ENCODE results near the gene RPS4Y1.
"Not testable (repeated sequence)": the region's sequence is repeated elsewhere in the genome, so short reads cannot be mapped to it uniquely, and the experiment has no call there.

RPS4Y1 gene

DNA sequence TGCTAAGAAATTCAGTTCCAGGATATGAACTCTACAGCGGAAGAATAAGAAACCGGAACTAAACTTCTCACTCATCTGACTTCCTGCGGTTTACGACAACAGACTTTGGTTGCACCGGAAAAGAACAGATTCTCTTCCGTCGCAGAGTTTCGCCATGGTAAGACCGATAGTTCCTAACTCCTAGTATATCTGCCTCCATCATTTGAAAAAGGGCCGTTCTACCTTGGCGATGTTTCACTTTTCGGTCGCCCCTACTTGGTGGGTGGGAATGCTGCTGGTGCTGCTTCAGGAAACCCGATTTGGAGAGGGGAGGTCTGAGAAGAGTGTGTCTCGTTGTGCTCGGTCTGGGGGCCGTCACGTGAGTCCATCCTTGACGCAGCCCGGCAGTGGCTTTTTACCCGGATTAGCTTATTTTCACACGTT lies at the start of gene RPS4Y1:
Gene RPS4Y1, plus strand, starts transcription at position 132 of the 423 bp plus-strand sequence. Its CDS starts 23 bp downstream, at position 155.
- TF ChIP-seq, protein P1, sequence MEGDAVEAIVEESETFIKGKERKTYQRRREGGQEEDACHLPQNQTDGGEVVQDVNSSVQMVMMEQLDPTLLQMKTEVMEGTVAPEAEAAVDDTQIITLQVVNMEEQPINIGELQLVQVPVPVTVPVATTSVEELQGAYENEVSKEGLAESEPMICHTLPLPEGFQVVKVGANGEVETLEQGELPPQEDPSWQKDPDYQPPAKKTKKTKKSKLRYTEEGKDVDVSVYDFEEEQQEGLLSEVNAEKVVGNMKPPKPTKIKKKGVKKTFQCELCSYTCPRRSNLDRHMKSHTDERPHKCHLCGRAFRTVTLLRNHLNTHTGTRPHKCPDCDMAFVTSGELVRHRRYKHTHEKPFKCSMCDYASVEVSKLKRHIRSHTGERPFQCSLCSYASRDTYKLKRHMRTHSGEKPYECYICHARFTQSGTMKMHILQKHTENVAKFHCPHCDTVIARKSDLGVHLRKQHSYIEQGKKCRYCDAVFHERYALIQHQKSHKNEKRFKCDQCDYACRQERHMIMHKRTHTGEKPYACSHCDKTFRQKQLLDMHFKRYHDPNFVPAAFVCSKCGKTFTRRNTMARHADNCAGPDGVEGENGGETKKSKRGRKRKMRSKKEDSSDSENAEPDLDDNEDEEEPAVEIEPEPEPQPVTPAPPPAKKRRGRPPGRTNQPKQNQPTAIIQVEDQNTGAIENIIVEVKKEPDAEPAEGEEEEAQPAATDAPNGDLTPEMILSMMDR (IDR thresholded peaks at IDR 0.05; ENCODE audit: low read depth, low read length) = no peak
- no peak for DNase-seq (ENCODE audit: extremely low read depth, low read depth)

DNA sequence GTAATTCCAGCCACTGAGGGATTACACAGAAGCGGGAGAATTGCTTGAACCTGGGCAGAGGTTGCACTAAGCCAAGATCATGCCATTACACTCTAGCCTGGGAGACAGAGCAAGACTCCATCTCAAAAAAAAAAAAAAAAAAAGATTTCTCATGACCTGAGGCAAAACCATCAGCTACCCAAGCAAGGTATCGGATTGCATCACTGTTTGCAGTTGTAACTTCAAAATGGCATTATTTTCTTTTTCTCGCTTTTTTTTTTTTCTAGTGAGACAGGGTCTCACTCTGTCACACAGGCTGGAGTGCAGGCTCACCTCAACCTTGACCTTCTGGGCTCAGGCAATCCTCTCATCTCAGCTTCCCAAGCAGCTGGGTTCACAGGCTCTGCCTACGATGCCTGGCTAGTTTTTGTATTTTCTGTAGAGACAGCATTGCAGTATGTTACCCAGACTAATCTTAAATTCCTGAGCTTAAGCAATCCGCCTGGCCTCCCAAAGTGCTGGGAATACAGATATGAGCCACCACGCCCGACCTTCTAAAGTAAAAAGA lies 44.4 kb upstream of the RPS4Y1 start:
- DNase-seq (ENCODE audit: extremely low read depth, low read depth) = no peak
- TF ChIP-seq, protein P1 (IDR thresholded peaks at IDR 0.05; ENCODE audit: low read depth, low read length) = no peak

DNA sequence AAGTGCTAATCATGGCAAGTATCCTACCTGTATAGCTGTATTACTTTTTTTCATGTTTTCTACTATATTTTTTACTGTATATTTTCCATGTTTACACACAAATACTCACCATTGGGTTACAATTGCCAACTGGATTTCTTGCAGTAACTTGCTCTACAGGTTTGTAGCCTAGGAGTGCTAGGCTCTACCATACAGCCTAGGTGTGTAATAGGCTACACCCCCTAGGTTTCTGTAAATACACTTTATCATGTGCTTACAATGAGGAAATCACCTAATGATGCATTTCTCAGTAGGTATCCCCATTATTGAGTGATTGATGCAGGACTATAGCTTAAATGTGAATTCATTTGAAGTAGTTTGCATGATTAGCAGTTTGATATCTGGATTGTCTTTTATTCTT lies 43.4 kb upstream of the RPS4Y1 start:
- TF ChIP-seq, protein P1 (IDR thresholded peaks at IDR 0.05; ENCODE audit: low read depth, low read length) = no peak
- DNase-seq (ENCODE audit: extremely low read depth, low read depth) = no peak

DNA sequence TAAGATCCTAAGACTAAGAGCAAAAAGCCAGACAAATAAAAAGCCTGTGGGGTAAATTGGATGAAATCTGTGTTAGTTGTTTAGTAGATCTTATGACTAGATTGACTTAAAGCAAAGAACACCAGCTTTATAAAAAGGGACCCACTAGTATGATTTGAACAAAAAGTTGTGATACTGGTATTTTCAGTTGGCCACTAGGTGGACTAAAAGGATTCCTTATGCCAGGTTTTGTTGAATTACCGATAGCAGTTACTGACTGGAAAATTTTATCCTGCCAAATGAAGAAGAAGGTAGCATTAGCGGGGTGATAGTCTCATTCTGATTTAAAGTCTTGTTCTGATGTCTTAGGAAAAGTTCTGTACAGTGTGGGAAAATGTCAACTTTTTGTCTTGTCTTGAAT lies 41.2 kb upstream of the RPS4Y1 start:
- TF ChIP-seq, protein P1 (IDR thresholded peaks at IDR 0.05; ENCODE audit: low read depth, low read length) = no peak
- no peak for DNase-seq (ENCODE audit: extremely low read depth, low read depth)

DNA sequence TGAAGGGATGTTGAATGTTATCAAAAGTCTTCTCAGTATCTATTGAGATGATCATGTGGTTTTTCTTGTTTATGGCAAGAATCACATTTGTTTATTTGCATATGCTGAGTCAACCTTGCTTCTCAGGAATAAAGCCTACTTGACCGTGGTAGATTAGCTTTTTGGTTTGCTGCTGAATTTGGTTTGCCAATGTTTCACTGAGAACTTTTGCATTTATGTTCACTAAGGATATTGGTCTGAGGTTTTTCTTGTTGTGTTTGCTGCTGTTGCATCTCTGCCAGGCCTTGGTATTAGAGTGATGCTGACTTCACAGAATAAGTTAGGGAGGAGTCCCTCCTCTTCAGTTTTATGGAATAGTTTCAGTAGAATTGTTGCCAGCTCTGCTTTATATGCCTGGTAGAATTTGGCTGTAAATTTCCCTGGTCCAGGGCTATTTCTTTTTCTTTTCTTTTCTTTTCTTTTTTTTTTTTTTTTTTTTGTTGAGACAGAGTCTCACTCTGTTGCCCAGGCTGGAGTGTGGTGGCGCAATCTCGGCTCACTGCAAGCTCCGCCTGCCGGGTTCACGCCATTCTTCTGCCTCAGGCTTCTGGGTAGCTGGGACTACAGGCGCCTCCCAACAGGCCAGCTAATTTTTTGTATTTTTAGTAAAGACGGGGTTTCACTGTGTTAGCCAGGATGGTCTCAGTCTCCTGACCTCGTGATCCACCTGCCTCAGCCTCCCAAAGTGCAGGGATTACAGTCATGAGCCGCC lies 24.1 kb upstream of the RPS4Y1 start:
- not testable (repeated sequence) for DNase-seq (ENCODE audit: extremely low read depth, low read depth)

DNA sequence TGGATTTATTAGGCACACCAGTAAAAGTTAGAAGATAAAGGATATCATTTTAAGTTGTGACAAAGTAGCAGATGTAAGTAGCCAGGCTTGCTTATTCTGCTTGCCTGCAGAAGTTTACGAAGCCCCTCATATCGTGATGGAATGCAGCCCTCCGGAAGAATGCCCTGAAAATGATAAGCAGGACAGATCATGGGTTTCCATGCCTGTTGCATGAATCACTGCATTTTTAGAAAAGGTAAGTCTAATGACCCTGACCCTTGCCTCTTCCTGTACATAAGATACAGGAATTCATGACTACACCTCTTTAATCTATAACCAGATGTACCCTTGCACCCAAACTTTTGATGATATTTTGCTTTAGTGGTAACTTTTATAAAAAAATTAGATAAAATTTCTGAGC lies 16.9 kb upstream of the RPS4Y1 start:
- no peak for DNase-seq (ENCODE audit: extremely low read depth, low read depth)
- TF ChIP-seq, protein P1 (IDR thresholded peaks at IDR 0.05; ENCODE audit: low read depth, low read length) = no peak

DNA sequence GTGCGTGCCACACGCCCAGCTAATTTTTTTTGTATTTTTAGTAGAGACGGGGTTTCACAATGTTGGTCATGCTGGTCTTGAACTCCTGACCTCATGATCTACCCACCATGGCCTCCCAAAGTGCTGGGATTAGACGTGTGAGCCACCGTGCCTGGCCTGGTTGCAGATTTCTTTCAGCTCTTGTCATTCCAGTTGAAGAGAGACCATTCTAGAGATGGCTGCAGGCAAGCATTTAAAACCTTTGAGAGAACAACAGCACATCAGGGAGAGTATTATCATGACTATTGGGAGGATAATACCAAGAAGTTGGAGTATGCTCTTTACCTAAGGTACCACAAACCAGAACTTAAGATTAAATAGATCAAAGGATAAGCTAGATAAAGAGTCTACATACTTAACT lies 12.9 kb upstream of the RPS4Y1 start:
- no peak for DNase-seq (ENCODE audit: extremely low read depth, low read depth)
- TF ChIP-seq, protein P1 (IDR thresholded peaks at IDR 0.05; ENCODE audit: low read depth, low read length) = no peak

Data from AG09319 (cell line).